Transverse colon (tissue), 4 donors: ENCODE results near the gene PAPPA. TPM values are rescaled to one million over a fixed set of nuclear protein-coding genes. Genes with fewer than 3 reads are reported as not detected.

Experiments used
- DNase-seq: peaks from one replicate; pipeline ENCODE4 v3.0.0-alpha.2; 2019
- H3K27ac ChIP-seq, 4 donors: fragments of 200-600 bp; sonication (generic); 2 replicates each; pipeline ENCODE4 v1.5.1; 2016 to 2018; ENCODE audit warnings: inconsistent platforms in 4 of 4
- H3K27me3 ChIP-seq: fragments of 200-600 bp; sonication (generic); 2 replicates; pipeline ENCODE4 v1.5.1; 2017; ENCODE audit warnings: inconsistent platforms
- H3K36me3 ChIP-seq, 4 donors: fragments of 200-600 bp; sonication (generic); 2 replicates each; pipeline ENCODE4 v1.5.1; 2017 to 2019; ENCODE audit warnings: inconsistent platforms in 4 of 4
- H3K4me1 ChIP-seq, 4 donors: fragments of 200-600 bp; sonication (generic); 2 replicates each; pipeline ENCODE4 v1.5.1; 2017 to 2020; ENCODE audit warnings: inconsistent platforms in 4 of 4
- H3K4me3 ChIP-seq, 4 donors: fragments of 200-600 bp; sonication (generic); 1 replicate in 1 of 4; 2 replicates in 3 of 4; pipeline versions ENCODE4 v1.5.1 to v1.6.1; 2017 to 2019; ENCODE audit warnings: inconsistent platforms in 4 of 4
- H3K9me3 ChIP-seq, 2 donors: fragments of 200-600 bp; sonication (generic); 2 replicates each; pipeline ENCODE4 v1.5.1; 2017 to 2019; ENCODE audit warnings: inconsistent platforms in 2 of 2
- EP300 ChIP-seq: sonication (generic); formaldehyde crosslinking; IDR thresholded peaks from one replicate; pipeline ENCODE4 v1.6.1; 2017; ENCODE audit warnings: antibody characterized with exemption, low read depth
- POLR2A ChIP-seq: fragments of 450-650 bp; IDR thresholded peaks from one replicate; pipeline ENCODE4 v1.6.1; 2016; ENCODE audit warnings: antibody characterized with exemption, mild to moderate bottlenecking, moderate library complexity
- POLR2AphosphoS5 ChIP-seq, 3 donors: sonication (generic); formaldehyde crosslinking; IDR thresholded peaks; one replicate each; pipeline ENCODE4 v1.6.1; 2016; ENCODE audit warnings: antibody characterized with exemption in 3 of 3
- WGBS, 2 donors: methylation state at CpG; one replicate each; pipeline ENCODE4 v1.1.5; 2018; ENCODE audit warnings: low coverage in 1 of 2; 5-methylcytosine and 5-hydroxymethylcytosine counted together
- in situ Hi-C, 4 donors: fragments of 200-750 bp; cut with MboI; loops; one replicate each; pipeline versions ENCODE4 v1.15.0 to v1.15.1; 2017; ENCODE audit warnings: low sequenced_read_pairs in 3 of 4, low pct_ligation_motif_present in 1 of 4, low pct_unique_long_range_greater_than_20kb in 1 of 4
- intact Hi-C: fragments of 100-400 bp; cut with DNase I; formaldehyde crosslinking; loops from one replicate; pipeline ENCODE4 v1.15.1; 2023; ENCODE audit warnings: low total_unique reads
- total RNA-seq, 4 donors: library from RNA; depleted of rRNA; stranded (reverse); fragments of >200 nt; gene quantifications; one replicate each; pipeline ENCODE4 v1.1.0, GENCODE V29; 2016
- TF ChIP-seq, protein P1 (sequence below), 5 experiments: fragments of 200-600 bp in 3 of 5; fragments of 450-650 bp in 2 of 5; sonication (generic) in 3 of 5; IDR thresholded peaks; 1 replicate in 2 of 5; 2 replicates in 3 of 5; pipeline ENCODE4 v1.5.1; 2016 to 2017; ENCODE audit warnings: antibody characterized with exemption in 5 of 5, inconsistent platforms in 3 of 5, mild to moderate bottlenecking in 2 of 5, moderate library complexity in 1 of 5

The PAPPA gene
- total RNA-seq, 4 donors from 2014 or later, result 0.37 to 4.4 (median 1.4) TPM

DNA sequence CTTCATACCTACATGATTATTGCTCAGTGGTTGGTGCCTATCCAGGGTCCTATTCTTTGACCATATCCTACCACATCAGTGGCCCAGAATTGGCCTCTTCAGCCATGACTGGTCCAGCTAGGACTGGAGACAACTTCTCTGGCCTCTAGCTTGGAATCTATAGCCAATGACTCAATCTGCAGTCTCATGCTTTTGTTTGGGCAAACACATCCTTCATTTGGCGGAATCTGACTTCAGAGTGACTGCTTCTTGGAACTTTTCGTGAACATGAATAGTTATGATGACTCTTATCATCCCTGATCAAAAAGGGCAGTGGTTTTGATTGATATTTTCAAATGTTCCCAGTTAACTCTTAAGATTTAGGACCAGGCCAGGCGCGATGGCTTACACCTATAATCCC lies 134.1 kb downstream of the PAPPA start:
- TF ChIP-seq, protein P1, sequence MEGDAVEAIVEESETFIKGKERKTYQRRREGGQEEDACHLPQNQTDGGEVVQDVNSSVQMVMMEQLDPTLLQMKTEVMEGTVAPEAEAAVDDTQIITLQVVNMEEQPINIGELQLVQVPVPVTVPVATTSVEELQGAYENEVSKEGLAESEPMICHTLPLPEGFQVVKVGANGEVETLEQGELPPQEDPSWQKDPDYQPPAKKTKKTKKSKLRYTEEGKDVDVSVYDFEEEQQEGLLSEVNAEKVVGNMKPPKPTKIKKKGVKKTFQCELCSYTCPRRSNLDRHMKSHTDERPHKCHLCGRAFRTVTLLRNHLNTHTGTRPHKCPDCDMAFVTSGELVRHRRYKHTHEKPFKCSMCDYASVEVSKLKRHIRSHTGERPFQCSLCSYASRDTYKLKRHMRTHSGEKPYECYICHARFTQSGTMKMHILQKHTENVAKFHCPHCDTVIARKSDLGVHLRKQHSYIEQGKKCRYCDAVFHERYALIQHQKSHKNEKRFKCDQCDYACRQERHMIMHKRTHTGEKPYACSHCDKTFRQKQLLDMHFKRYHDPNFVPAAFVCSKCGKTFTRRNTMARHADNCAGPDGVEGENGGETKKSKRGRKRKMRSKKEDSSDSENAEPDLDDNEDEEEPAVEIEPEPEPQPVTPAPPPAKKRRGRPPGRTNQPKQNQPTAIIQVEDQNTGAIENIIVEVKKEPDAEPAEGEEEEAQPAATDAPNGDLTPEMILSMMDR (IDR thresholded peaks at IDR 0.05), result no peak
- no peak for TF ChIP-seq EP300
- no peak for TF ChIP-seq POLR2AphosphoS5 (IDR thresholded peaks at IDR 0.05)
- TF ChIP-seq POLR2A, result no peak
- in situ Hi-C loops, result no loop called here
- Histone ChIP-seq H3K4me1 (no peaks in the 10 kb centered on the region), H3K27ac (no peak overlapping the region), H3K36me3 (no peaks in the 10 kb centered on the region), H3K9me3 (no peaks in the 10 kb centered on the region), H3K27me3 (no peaks in the 10 kb centered on the region), H3K4me3 (no peak overlapping the region)
- no peak for DNase-seq
- intact Hi-C loops, result no loop called here
- 88 to 100% methylated on average over 2 to 4 of the region's 4 CpGs for WGBS, 2 donors

DNA sequence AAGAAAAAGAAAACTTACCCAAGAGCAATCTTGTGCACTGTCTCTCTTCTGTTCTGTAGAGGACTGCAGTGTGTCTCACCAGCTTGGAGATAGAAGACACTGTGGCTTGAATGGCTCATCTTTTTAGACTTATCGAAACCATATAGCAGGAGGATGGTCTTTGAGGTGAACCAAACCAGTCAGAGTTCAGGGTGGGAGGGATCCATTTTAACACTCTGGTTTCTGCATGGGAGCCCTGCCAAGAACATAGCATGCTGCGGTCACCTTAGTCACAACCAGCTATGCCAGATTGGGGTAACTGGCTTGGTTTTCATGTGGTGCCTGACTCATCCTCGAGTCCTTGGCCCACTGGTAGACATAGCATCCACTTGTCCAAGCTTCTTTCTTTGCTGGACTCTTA lies 135.1 kb downstream of the PAPPA start:
- WGBS, 2 donors, result 82% methylated on average over 3 of the region's 3 CpGs; no CpG with 5 or more reads in 1 of the 2 donors
- H3K27ac ChIP-seq, result no peak overlapping the region
- H3K27me3 ChIP-seq, result no peaks in the 10 kb centered on the region
- no peaks in the 10 kb centered on the region for H3K4me1 ChIP-seq
- TF ChIP-seq, protein P1 (IDR thresholded peaks at IDR 0.05), result no peak
- TF ChIP-seq POLR2A (no peak), POLR2AphosphoS5 (IDR thresholded peaks at IDR 0.05) (no peak), EP300 (no peak)
- no peaks in the 10 kb centered on the region for H3K9me3 ChIP-seq
- H3K36me3 ChIP-seq, result no peaks in the 10 kb centered on the region
- intact Hi-C loops, result no loop called here
- in situ Hi-C loops, result no loop called here
- no peak overlapping the region for H3K4me3 ChIP-seq
- DNase-seq, result no peak

DNA sequence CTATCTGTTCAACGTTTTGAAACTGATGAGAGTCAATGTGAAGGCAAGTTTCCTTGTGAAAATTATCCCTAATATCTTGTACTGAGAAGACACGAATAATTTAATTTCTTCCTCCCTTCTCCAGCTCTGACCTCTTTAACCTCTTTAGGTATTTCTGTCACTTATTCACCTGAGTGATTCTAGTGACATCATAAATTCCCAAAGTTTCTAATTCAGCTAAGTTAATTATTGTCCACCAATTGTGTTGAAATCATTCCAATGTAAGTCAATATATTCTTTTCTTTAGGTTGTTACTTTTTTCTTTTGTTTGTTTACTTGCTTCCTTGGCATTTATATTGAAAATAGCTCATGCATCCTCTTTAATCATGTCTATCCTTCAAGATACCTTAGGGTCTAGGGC lies 143.8 kb downstream of the PAPPA start:
- no peaks in the 10 kb centered on the region for H3K36me3 ChIP-seq
- WGBS, 2 donors, result 32 to 80% methylated on average over 2 of the region's 2 CpGs
- intact Hi-C loops, result no loop called here
- H3K4me3 ChIP-seq, result no peak overlapping the region
- H3K4me1 ChIP-seq, result no peaks in the 10 kb centered on the region
- in situ Hi-C loops, result no loop called here
- H3K27me3 ChIP-seq, result no peaks in the 10 kb centered on the region
- no peak for TF ChIP-seq EP300
- no peak for TF ChIP-seq POLR2AphosphoS5 (IDR thresholded peaks at IDR 0.05)
- TF ChIP-seq POLR2A, result no peak
- TF ChIP-seq, protein P1 (IDR thresholded peaks at IDR 0.05), result no peak
- no peaks in the 10 kb centered on the region for H3K9me3 ChIP-seq
- H3K27ac ChIP-seq, result no peak overlapping the region
- DNase-seq, result no peak

DNA sequence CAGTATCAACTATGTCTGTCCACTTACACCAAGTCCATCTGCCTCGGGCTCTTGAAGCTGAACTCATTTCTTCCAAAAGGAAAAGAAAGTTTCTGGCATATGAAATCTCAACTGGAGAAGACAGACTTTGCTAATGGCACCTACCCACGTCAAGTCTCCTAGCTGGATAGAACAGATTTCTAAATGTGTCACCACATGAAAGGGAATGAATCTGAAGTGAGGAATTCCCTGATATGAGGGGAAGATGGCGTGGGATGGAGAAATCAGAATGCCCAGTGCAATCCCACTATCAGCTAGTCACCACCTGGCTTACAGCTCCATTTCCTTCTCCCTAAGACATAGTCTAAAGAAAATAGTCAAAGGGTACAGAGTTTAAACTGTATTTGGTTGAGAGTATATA lies 144.7 kb downstream of the PAPPA start:
- 70 to 83% methylated on average over 2 to 3 of the region's 3 CpGs for WGBS, 2 donors
- Histone ChIP-seq H3K4me1 (no peaks in the 10 kb centered on the region), H3K9me3 (no peaks in the 10 kb centered on the region), H3K36me3 (no peaks in the 10 kb centered on the region), H3K27ac (no peak overlapping the region), H3K4me3 (no peak overlapping the region), H3K27me3 (no peaks in the 10 kb centered on the region)
- intact Hi-C loops (no loop called here), in situ Hi-C loops (no loop called here)
- TF ChIP-seq, protein P1 (IDR thresholded peaks at IDR 0.05), result no peak
- no peak for TF ChIP-seq POLR2AphosphoS5 (IDR thresholded peaks at IDR 0.05)
- no peak for TF ChIP-seq POLR2A
- no peak for TF ChIP-seq EP300
- no peak for DNase-seq
